ENCODE measurements around the gene GOLGA1.
A peak's percentile ranks its signal among the peaks of the same experiment; 100 is the strongest.
"Not testable (repeated sequence)": the region's sequence is repeated elsewhere in the genome, so short reads cannot be mapped to it uniquely, and the experiment has no call there.

Gene GOLGA1

DNA sequence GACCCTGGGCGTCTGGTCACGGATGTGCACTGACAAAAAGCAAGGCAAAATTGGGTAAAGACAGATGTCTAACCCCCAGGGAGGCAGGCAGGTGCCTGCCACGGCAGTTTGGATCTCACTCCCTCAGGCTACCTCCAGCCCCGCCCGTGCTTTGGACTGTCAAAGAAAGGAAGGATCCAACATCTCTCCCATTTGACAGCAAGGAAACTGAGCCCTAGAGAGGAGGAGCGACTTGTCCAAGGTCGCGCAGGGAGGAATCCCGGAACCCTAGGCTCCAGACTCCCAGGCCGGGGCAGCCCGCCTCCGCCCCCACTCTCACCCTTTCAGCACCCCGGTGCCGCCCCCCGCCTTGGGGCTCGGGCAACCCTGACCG is 376 bp downstream of the GOLGA1 start:
- no peak for DNase-seq (ENCODE audit: low spot score)

DNA sequence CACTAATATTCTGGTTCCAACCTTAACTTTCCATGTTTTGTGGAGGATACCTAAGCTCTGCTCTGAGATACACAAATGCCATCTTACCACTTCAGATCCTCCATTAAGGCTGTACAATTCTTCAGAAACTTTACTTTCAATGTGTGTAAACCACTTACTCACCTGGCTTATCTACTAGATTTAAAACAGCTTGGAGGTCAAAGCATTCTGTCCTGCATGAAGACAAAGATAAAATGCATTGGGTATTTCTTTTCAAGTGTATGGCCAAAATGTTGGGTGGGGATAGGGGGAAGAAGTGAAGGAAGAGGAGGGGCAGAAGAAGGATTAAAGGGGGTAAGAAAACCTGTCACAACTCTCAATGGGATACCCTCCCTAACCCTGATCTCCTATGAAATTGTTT is 939 bp downstream of the GOLGA1 start:
- DNase-seq (ENCODE audit: low spot score), result no peak

DNA sequence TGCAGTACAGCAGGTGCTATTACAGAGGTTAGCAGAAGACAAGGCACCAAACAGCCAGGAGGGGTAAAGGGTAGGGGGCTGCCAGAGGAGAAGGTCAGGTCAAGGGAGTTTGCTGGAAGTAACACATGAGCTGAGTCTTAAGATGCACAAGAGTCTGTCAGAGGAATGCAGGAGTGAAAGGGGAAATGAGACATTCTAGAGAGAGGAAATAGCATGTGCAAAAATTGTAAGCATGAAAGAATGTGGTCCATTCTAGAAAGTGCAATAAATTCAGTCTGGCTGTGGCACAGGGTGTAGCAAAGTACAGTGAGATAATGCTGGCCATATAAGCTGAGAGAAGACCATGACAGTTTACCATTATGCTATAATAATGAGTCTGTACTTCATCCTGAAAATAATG is 6.6 kb downstream of the GOLGA1 start:
- DNase-seq (ENCODE audit: low spot score), result no peak

DNA sequence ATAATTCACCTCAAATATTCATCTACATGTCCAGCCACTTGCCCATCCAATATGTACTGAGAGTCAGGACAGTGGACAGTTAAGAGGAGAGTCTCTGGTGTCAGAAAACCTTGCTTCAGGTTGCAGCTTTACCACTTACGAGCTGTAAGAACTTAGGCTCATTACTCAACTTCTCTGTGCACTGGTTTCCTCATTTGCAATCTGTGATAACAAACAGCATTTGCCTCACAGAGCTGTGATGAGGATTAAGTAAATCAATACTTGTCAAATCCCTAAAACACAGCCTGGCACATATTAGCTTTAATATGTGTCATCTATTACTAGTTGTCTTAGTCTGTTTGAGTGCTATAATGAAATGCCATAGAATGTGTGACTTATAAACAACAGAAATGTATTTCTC is 8.6 kb downstream of the GOLGA1 start:
- DNase-seq (ENCODE audit: low spot score), result no peak

DNA sequence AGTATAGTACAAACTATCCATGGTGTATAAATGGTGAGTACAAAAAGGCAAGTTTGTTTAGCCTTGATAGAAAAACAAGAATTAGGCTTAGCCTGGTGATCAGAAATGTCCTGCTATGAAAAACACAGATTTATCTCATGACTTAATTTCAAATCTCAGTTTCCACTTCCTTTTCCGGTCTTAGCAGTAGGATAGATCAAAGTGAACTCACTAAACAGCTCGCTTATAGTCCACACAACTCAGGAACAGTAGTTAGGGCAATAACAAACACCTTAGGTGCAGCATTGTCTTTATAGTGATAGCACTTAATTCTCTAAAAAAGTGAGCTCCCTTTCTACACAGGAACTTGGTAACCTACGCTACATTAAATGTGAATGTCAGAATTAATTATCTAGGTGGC is 11.4 kb downstream of the GOLGA1 start:
- DNase-seq (ENCODE audit: low spot score), result no peak

DNA sequence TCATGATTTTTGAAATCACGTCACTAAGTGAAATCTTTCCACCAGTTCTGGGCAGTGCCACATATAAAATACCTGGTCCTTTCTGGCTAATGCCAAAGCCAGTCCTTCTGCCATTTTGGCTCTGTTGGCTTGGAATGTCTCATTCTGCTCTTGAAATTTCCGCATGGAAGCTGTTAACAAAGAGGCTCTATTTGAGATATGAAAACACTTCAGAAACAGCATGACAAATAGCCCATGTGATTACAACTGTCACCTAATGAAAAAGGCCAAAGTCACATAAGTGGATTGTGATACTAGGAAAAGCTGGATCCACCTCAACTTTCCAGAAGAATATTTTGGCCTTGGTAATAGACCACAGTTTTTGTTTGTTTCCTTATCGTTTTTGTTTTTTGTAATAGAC is 12.8 kb downstream of the GOLGA1 start:
- peak; percentile 55 for DNase-seq (ENCODE audit: low spot score)

DNA sequence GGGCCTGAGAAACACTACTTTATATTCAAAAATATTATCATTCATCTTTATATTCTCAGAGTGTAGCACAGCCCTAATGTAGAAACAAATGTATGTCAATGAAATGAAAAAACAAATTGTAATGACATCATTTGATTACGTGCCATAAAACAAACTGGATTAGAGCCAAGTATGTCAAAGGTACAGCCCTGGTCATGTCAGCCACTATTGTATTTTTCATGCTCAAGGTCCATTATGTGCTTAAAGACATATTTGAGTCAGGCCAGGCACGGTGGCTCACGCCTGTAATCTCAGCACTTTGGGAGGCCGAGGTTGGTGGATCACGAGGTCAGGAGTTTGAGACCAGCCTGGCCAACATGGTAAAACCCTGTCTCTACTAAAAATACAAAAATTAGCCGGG is 20.5 kb downstream of the GOLGA1 start:
- not testable (repeated sequence) for DNase-seq (ENCODE audit: low spot score)

DNA sequence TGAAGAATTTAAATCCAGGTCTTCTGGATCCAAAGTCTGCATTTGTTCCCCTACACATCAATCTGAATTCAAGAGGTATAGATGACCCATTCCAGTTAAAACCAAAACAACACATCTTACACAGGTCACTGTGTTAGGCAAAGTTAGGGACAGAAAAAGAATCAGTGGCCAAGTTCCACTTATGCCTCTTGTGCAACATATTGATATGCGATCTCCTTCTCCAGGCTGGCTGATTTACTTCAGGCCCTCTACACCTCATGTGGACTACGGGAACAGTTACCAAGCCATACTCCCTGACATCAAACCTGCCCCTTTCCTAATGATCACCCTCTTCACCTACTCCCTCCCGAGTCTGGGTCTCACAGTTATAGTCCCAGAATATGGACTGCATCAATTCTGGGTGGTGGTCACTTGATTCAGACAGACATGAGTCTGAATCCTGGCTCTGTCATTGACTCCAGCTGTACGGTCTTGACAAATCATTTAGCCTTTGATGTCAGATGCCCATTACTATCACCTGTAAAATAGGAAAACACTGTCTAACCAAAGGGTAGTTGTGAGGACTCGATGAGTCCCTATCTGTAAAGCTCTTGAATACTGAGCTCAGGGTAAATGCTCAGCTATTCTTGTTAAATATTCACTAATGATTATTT is 26.0 kb downstream of the GOLGA1 start:
- no peak for DNase-seq (ENCODE audit: low spot score)

DNA sequence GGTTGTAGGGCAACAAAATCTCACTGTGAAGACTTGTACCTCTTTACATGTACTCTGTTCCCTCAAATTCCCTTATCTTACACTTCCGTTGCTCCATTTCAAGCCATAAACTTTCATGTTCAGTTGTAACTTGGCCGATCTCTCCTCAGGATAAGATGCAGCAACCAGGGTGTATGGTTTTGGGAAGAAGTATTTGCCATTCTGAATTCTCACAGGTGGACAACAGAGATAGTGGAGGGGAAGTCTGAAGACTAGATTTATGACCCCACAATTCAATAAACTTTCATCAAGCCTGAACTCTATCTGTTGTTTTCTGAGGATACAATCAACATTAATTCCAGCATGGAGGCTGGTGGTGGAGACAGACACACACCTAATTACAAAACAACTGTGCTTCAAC is 27.5 kb downstream of the GOLGA1 start:
- no peak for DNase-seq (ENCODE audit: low spot score)

DNA sequence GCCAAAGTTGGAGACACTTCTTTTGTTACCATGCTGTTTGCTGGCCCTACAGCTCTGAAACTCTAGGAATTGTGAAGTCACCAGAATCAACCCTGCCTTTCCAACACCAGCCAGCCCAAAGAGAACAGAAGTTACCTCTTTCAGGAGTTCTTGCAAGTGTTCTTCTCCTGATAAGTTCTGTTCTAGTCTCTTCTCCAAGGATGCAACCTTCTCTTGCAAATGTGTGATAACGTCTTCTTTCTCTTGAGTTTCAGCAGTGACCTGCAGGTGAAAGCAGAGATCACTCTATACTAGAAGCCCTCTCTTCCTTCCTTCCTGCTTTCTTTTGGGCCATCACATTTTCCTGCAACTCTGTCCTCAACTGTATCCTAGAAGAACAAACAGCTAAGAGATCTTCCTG is 29.1 kb downstream of the GOLGA1 start:
- DNase-seq (ENCODE audit: low spot score), result no peak

DNA sequence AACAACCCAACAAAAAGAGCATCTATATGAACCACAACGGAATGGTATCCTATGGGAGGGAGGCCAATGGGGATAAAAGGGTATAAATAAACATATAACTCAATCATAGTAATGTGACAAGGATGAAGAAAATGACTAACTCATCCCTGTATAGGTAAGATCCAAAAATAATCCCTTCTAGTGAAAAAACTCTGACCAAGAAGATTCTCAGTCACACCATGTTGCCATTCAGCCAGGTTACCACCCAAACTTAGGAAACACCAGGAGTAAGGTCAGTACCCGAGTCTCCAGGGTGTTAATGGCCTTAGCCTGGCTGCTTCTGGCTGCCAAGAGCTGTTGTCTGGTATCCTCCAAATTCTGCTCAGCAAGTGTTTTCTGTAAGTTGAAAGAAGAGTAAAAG is 32.8 kb downstream of the GOLGA1 start:
- DNase-seq (ENCODE audit: low spot score), result no peak

DNA sequence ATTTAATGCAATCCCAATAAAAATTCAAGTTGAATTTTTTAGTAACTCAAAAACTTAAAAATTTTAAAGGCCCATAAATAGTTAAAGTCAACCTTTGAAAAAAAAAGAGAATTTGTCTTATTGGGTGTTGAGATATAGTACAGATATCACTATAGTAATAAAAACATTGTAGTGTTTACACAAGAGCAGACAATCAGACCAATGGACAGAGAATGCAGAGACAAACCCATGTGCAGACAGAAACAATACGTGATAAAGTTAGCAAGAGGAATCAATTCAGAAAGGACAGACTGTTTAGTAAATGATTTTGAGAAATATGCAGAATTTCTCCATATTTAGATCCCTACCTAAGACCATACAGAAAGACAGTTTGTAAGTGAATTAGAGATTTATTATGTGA is 33.9 kb downstream of the GOLGA1 start:
- no peak for DNase-seq (ENCODE audit: low spot score)

DNA sequence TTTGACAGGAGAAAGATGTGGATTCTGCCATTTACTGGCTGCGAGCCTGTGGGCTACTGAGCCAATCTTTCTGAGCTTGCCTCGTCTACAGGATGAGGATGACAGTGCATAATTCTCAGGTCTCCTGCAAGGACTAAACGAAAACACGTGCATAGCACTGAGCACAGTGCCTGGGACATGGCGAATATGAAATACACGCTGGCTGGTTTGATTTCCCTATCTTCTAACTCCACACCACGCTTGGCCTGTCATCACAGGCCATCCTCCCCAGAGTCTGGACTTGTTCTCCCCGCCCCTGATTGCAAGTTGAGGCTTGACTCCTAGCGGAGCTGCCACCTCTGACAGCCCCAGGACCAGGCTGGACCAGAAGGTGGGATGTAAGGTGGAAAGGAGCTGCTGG is 41.0 kb downstream of the GOLGA1 start:
- DNase-seq (ENCODE audit: low spot score), result no peak

DNA sequence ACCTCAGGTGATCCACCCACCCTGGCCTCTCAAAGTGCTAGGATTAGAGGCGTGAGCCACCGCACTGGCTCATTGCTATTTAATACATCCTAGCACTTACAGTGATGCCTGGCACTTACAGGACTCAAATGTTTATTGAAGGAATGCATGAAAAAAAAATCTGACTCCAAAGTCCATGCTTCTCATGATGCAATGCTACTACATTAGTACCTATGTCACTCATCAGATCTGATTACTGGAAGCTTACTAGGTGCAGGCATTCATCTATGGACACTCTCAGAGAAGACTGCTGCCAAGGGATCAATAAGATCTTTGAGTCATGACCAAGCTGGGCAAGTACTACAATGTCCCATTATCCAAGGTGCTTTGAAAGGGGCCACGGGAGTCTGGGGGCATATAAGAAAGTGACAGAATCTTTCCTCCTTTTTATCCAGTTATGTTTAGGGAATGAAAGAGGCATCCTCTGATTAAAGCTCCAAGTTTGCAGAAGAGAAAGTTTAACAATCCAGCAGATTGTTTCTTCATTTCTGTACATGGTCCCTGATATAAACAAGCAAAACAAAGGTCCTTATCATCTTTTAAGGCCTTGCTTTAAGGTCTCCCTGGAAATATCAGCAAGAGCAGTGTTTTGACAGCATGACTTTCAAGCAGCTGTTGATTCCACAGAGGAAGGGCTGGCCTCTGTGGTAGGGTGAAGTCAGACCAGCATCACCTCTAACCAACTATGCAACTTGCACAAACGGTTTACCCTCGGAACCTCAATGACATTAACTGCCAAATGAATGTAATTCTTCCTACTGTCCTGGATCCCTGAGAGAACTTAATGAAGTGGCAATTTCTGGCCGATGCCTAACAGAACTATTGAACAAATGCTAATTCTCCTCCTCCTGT is 43.1 kb downstream of the GOLGA1 start:
- DNase-seq (ENCODE audit: low spot score), result peak; percentile 38

DNA sequence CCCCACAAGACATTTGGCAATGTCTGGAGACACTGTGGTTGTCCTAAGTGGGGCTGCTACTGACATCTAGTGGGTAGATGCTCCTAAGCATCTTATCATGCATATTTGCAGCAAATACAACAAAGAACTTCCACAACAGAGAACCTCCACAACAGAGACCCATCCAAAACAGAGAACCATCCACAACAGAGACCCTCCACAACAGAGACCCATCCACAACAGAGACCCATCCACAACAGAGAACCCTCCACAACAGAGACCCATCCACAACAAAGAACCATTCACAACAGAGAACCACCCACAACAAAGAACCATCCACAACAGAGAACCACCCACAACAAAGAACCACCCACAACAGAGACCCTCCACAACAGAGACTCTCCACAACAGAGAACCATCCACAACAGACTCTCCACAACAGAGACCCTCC is 46.1 kb downstream of the GOLGA1 start:
- DNase-seq (ENCODE audit: low spot score), result no peak

DNA sequence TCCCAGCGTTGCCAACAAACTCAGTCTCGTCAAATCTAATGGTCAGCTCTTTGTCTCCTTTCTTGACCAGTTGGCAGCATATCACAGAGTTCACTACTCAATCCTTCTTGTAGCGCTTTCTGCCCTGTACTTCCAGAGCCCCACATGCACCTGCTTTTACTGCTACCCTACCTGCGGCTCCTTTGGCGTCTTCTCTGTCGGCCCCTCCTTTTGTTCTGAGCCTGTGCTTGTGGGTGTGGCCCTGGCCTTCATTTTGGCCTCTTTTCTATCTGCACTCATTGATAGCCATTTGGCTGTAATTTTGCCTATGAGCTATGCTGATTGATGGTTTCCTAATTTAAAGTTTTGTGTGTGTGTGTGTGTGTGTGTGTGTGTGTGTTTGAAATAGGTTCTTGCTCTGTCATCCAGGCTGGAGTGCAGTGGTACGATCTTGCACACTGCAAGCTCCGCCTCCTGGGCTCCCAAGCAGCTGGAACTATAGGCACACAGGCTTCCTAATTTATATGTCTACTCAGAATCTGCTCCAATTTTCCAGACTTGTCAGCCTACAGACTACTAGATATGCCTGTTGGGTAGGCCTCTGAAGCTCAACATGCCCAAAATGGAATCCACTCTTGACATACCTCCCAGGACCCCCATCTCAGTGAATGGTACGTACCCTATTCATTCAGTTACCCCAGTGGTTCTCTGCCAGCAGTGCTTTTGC is 46.7 kb downstream of the GOLGA1 start:
- DNase-seq (ENCODE audit: low spot score), result no peak

DNA sequence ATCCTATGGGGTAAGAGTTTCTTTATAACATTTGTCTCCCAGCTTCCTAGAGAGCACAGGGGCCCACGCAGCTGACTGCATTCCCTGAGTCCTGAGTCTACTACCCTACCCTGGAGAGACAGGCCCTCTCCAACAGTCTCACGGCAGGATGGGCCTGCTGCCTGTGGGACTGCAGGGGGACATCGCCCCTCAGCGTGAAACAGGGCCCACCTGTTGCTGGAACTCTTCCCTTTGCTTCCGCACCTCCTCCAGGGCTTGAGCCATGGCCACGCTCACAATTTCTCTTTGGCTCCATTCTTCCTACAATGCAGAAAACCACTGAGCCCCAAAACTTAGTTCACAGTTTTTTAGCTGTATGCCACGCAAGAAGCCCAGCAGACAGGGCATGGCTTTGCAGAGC is 50.7 kb downstream of the GOLGA1 start:
- no peak for DNase-seq (ENCODE audit: low spot score)

DNA sequence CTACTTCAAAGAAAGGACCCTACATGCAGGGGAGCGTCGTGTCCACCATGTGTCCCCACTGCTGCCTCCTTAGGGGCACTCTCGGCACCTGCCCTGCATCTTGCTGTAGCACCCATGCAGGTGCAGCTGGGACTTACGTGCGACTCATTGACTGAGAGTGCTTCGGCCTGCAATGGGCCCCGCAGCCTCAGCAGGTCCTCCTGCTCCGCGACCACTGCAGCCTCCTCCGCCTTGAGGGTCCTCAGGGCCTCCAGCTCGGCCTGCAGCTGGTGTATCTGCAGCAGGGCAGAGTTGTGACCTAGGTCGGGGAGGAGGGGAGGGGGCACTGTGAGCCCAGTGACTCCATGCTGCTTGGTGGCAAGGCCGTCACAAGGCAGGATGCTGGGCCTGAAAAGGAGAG is 51.9 kb downstream of the GOLGA1 start:
- no peak for DNase-seq (ENCODE audit: low spot score)

DNA sequence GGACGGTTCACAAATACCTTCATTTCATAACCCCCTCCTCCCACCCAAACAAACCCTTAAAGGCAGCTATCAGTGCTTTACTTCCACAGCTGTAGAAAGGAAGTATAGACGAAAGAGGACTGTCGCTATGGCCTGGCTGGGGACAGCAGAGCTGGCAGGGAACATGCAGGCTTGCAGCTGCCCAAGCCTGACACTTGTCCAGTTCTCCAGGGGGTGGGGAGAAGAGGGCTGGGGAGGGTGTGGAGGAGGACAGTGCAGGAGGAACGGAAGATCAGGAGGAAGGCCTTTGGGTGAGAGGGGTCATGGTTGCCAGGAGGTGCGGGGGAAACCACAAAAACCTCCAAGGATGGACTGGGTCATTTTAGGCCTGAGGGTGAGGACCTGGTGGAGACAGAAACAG is 53.1 kb downstream of the GOLGA1 start:
- DNase-seq (ENCODE audit: low spot score), result no peak

DNA sequence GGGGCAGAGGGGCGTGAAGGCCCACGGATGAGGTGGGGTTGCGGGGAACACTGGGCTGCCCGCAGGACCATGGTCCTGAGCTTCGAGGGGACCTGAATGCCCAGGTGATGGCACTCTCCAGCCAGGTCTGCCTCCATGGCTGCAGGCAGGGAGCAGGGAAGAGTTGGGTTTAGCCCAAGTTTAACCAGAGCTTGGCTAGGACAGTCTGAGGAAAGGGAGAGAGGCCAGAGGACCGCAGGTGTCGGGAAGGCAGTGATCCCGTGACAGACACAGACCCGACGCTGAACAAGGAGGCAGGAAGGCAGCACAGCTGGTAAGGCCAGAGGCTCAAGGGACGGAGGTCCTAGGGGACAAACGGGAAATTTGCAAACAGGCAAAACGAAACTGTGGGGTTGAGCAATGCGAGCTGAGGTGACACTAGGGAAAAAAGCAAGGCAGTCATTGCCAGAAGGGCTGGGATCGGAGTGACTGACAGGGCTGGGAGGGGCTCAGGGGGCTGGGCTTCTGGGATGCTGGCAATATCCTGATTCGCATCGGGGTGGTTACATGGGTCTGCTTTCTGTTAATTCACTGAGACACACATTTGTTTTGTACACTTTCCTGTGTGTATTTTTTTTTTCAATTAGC is 53.9 kb downstream of the GOLGA1 start:
- no peak for DNase-seq (ENCODE audit: low spot score)

DNA sequence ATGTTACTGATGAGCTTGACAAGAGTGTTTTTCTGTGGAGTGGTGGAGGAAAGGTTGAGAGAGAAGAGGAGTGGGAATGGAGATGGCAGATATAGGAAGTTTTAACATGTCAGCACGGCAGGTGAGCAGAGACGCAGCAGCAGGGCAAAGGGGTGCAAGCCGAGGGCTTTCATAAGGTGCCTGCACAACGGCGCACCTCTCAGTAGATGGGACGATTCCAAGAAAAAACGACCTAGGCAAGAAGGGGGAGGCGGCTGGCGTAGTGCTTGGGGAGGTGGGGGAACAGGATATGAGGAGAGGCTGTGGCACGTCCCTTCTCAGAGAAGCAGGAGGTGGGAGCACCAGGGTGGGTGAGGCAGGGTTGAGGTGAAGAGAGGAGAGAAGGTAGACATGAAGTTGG is 54.4 kb downstream of the GOLGA1 start:
- no peak for DNase-seq (ENCODE audit: low spot score)

DNA sequence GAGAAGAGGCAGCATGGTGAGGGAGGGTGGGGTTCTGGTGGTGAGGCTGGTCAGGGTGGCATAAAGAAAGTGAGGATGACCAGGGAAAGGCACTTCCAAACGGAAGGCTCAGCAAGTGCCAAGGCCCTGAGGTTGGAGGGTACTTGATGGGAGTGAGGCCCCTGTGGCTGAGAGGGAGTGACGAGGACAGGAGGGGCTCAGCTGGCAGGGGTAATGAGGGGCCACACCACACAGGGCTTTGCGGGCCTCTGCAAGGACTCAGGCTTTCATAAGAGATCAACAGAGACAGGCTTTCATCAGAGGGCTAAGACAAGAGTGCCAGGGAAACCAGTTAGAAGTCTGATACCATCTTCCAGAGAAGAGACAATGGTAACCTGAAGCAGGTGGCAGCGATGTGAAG is 55.3 kb downstream of the GOLGA1 start:
- no peak for DNase-seq (ENCODE audit: low spot score)

DNA sequence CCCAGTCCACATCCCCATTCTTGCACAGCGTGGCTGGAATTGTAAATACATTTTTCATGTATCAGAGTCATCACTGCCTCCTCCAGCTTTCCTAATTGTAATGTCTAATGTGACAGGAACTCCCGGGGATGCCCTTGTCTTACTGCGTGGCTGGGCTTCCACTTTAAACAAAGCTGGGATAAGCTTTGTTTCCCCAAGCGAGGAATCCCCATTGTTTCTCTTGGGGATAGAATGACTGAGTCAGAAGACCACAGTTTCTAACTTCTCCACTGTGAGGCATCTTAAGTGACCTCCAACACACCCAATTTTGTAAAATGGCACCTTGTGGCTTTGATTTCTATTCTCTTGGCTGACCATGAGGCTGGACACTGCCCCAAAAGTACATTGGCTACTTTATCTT is 56.5 kb downstream of the GOLGA1 start:
- DNase-seq (ENCODE audit: low spot score), result no peak
